Endothelial cell of umbilical vein (primary cell): Measurements from ENCODE around the gene R3HDM2. TPM values are rescaled to one million over a fixed set of nuclear protein-coding genes. Genes with fewer than 3 reads are reported as not detected.

ENCODE experiments used
- BruUV-seq: library from RNA; stranded (reverse); fragments of 400-500 nt; replicated peaks from 2 replicates; lab custom pipeline; 2021; lab: Mats Ljungman, UMichigan
- CTCF ChIA-PET: fragments of 300-600, 350-600 bp; sonication (Branson Sonifier 250); formaldehyde crosslinking; loops from one replicate; lab custom pipeline; 2021; ENCODE audit warnings: antibody characterized with exemption, inconsistent platforms; lab: Charles Lee
- POLR2A ChIA-PET: fragments of 300-600, 350-600 bp; sonication (Branson Sonifier 250); formaldehyde crosslinking; loops from one replicate; lab custom pipeline; 2021; ENCODE audit warnings: antibody characterized with exemption, inconsistent platforms; lab: Charles Lee
- DNase-seq: peaks from one replicate; pipeline ENCODE4 v3.0.0-alpha.2; 2011; ENCODE audit warnings: low read depth, low spot score
- FAIRE-seq: peaks from 2 replicates; lab custom pipeline; 2011; peaks lifted over from hg19 to GRCh38; lab: Jason Lieb, UNC
- H2AFZ ChIP-seq: 2 replicates; pipeline ENCODE4 v1.6.0; 2012; ENCODE audit warnings: low read depth, low read length, control low read depth, inconsistent platforms
- H3K27ac ChIP-seq: 2 replicates; pipeline ENCODE4 v1.5.1; 2011; ENCODE audit warnings: low read depth, mild to moderate bottlenecking, control low read depth, low read length, moderate library complexity; ENCODE audit not compliant: insufficient read depth
- H3K27me3 ChIP-seq, 2 experiments: 2 replicates each; pipeline versions ENCODE4 v1.6.0 to v1.6.1; 2011; ENCODE audit warnings: low read length in 2 of 2, mixed read lengths in 1 of 2; ENCODE audit not compliant: control insufficient read depth in 2 of 2, insufficient read depth in 2 of 2
- H3K36me3 ChIP-seq, 2 experiments: 2 replicates in 1 of 2; 3 replicates in 1 of 2; pipeline ENCODE4 v1.5.1; 2011; ENCODE audit warnings: low read length in 2 of 2, mild to moderate bottlenecking in 1 of 2, moderate library complexity in 1 of 2; ENCODE audit not compliant: control insufficient read depth in 2 of 2, insufficient read depth in 2 of 2; ENCODE audit errors: extremely low read depth in 1 of 2
- H3K4me1 ChIP-seq: 3 replicates; pipeline ENCODE4 v1.5.1; 2011; ENCODE audit warnings: mild to moderate bottlenecking, low read length; ENCODE audit not compliant: control insufficient read depth, insufficient read depth; ENCODE audit errors: extremely low read depth
- H3K4me2 ChIP-seq: 2 replicates; pipeline ENCODE4 v1.6.1; 2011; ENCODE audit warnings: low read length, control low read depth, mixed read lengths; ENCODE audit not compliant: insufficient read depth
- H3K4me3 ChIP-seq, 3 experiments: fragments of 200-600 bp in 1 of 3; sonication (generic), shearing (Covaris generic) in 1 of 3; replicated peaks in 1 of 3; 2 replicates each; pipeline ENCODE4 v1.5.1; 2011 to 2016; ENCODE audit warnings: control low read depth in 3 of 3, low read length in 3 of 3, mild to moderate bottlenecking in 2 of 3, inconsistent platforms in 1 of 3, low read depth in 1 of 3, moderate library complexity in 1 of 3; ENCODE audit not compliant: insufficient read depth in 1 of 3
- H3K79me2 ChIP-seq: 2 replicates; pipeline ENCODE4 v1.6.0; 2012; ENCODE audit warnings: low read length, inconsistent platforms; ENCODE audit not compliant: control insufficient read depth, insufficient read depth
- H3K9ac ChIP-seq: replicated peaks from 2 replicates; pipeline ENCODE3; 2011; ENCODE audit warnings: low read length, control low read depth; ENCODE audit not compliant: insufficient read depth; ENCODE audit errors: extremely low read depth
- H3K9me1 ChIP-seq: replicated peaks from 3 replicates; pipeline ENCODE4 v1.6.0; 2011; ENCODE audit warnings: mild to moderate bottlenecking, low read length; ENCODE audit not compliant: control insufficient read depth, insufficient read depth; ENCODE audit errors: extremely low read depth
- H3K9me3 ChIP-seq: replicated peaks from 2 replicates; pipeline ENCODE4 v1.5.1; 2012; ENCODE audit warnings: low read length, inconsistent platforms; ENCODE audit not compliant: control insufficient read depth, insufficient read depth
- H4K20me1 ChIP-seq: replicated peaks from 2 replicates; pipeline ENCODE3; 2011; ENCODE audit warnings: mild to moderate bottlenecking, low read length; ENCODE audit not compliant: control insufficient read depth, insufficient read depth; ENCODE audit errors: extremely low read depth
- CTCF ChIP-seq, 2 donors: IDR thresholded peaks; 1 replicate in 1 of 2; 2 replicates in 1 of 2; pipeline ENCODE4 v1.5.1; 2011; ENCODE audit warnings: low read length in 2 of 2, mild to moderate bottlenecking in 2 of 2, moderate library complexity in 2 of 2, control low read depth in 1 of 2, inconsistent platforms in 1 of 2, low read depth in 1 of 2; ENCODE audit not compliant: insufficient read depth in 1 of 2; ENCODE audit errors: extremely low read depth in 1 of 2
- EZH2 ChIP-seq: IDR thresholded peaks from 2 replicates; pipeline ENCODE4 v1.6.1; 2012; ENCODE audit warnings: borderline replicate concordance, low read depth, mild to moderate bottlenecking, moderate library complexity, low read length, inconsistent platforms; ENCODE audit not compliant: severe bottlenecking
- GATA2 ChIP-seq: IDR thresholded peaks from 2 replicates; pipeline ENCODE4 v1.7.0; 2011; ENCODE audit warnings: low read depth, mild to moderate bottlenecking, moderate library complexity, mixed read lengths, low read length; ENCODE audit not compliant: insufficient read length, insufficient read depth
- JUN ChIP-seq: IDR thresholded peaks from 2 replicates; pipeline ENCODE4 v1.6.1; 2011; ENCODE audit warnings: borderline replicate concordance, low read depth; ENCODE audit not compliant: insufficient read length, insufficient read depth
- MAX ChIP-seq: IDR thresholded peaks from 2 replicates; pipeline ENCODE4 v1.6.1; 2011; ENCODE audit not compliant: insufficient read depth, insufficient read length
- MYC ChIP-seq: IDR thresholded peaks from one replicate; pipeline ENCODE4 v1.6.1; 2011; ENCODE audit warnings: mild to moderate bottlenecking, low read depth, low read length
- POLR2AphosphoS5 ChIP-seq: IDR thresholded peaks from 2 replicates; pipeline ENCODE4 v1.6.1; 2012; ENCODE audit warnings: low read depth, mild to moderate bottlenecking, control low read depth, low read length, moderate library complexity; ENCODE audit not compliant: insufficient read depth
- dilution Hi-C: fragments of 300-500 bp; cut with MboI; formaldehyde crosslinking; loops from one replicate; pipeline ENCODE4 v1.15.0; 2019; ENCODE audit warnings: low sequenced_read_pairs; ENCODE audit not compliant: extremely low pct_ligation_motif_present
- intact Hi-C: fragments of 100-400 bp; cut with micrococcal nuclease; formaldehyde crosslinking; loops from one replicate; pipeline ENCODE4 v1.10.0; 2022
- polyA plus RNA-seq, 4 experiments: library from polyadenylated mRNA; depleted of rRNA in 3 of 4; stranded (reverse) in 3 of 4; unstranded in 1 of 4; fragments of >200 nt; gene quantifications; 2 replicates each; pipeline versions ENCODE4 v1.2.1 to v1.2.3, GENCODE V29; 2011 to 2012; ENCODE audit warnings: missing spikeins in 1 of 4
- total RNA-seq: library from RNA; stranded (reverse); gene quantifications from 2 replicates; pipeline ENCODE4 v1.2.3, GENCODE V29; 2021

R3HDM2 gene
- total and polyA plus RNA-seq, 2 donors (not counting 3 experiments of a cell fraction or from before 2014, with no cell fraction given) = 26.1 to 31.3 TPM

DNA sequence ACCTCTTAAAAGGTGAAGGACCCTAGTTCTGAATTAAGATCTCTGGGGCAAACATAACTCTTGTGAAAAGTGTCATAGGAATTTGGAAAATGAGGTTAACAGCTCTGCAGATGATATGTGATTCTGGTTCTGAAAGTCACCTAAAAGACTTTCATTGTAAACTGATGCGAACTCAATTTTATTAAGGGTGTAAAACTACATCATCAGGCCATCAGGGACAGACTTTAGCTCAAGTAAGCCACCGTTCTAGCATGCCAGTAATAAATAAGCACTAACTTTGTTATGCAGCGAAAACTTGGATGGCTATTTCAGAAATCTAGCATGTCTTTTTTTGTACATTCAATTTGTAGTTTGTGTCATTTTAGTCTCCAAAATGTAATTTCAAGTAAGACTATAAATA is 61.6 kb downstream of the R3HDM2 start:
- intact Hi-C loops = no loop called here
- Histone ChIP-seq H3K4me3 (no peak overlapping the region), H3K27ac (no peak overlapping the region), H3K4me2 (no peak overlapping the region), H3K9me1 (no peaks in the 10 kb centered on the region), H2AFZ (no peak overlapping the region), H3K79me2 (no peaks in the 10 kb centered on the region), H4K20me1 (no peaks in the 10 kb centered on the region), H3K4me1 (no peaks in the 10 kb centered on the region), H3K9me3 (no peaks in the 10 kb centered on the region), H3K27me3 (no peaks in the 10 kb centered on the region), H3K9ac (no peak overlapping the region), H3K36me3 (no peaks in the 10 kb centered on the region)
- ChIA-PET POLR2A (no interaction called here), CTCF (interaction anchor here (2.8 kb wide), 1 partner anchor 83 kb away, joined by 14 read pairs; no protein-coding TSS in a partner anchor)
- no peak for TF ChIP-seq JUN
- TF ChIP-seq MAX = no peak
- no peak for TF ChIP-seq EZH2
- no peak for TF ChIP-seq CTCF (IDR thresholded peaks at IDR 0.05; ENCODE audit: extremely low read depth in 1 of 2, insufficient read depth in 1 of 2, low read depth in 1 of 2, low read length in 2 of 2)
- TF ChIP-seq MYC = no peak
- TF ChIP-seq POLR2AphosphoS5 = no peak
- TF ChIP-seq GATA2 = no peak
- FAIRE-seq = peak; percentile 26
- DNase-seq = no peak
- dilution Hi-C loops = no loop called here
- no TSS peak for BruUV-seq
